ENCODE results near the gene OMP. TPM values are rescaled to one million over a fixed set of nuclear protein-coding genes. Genes with fewer than 3 reads are reported as not detected.

OMP gene
- total and polyA plus RNA-seq, 2 donors (not counting 1 experiment from before 2014, with no cell fraction given), result not detected

- TF ChIP-seq CTCF (IDR thresholded peaks at IDR 0.05) (no peak), EZH2 (IDR thresholded peaks at IDR 0.05; ENCODE audit: borderline replicate concordance, insufficient read depth, low read depth, low read length, poor library complexity, severe bottlenecking) (no peak)
These were observed 12.6 kb upstream of the OMP start for GRCh38 chr11:77090046-77090372.

GRCh38 chr11:77090373-77091111 is 12.1 kb upstream of the OMP start:
- no peaks in the 10 kb centered on the region for H3K9me3 ChIP-seq (ENCODE audit: control extremely low read depth in 1 of 3, control insufficient read depth in 2 of 3, insufficient read depth in 1 of 3, low read length in 2 of 3)
- WGBS (ENCODE audit: insufficient coverage), result 54% methylated on average over 12 of the region's 13 CpGs
- no peaks in the 10 kb centered on the region for H4K20me1 ChIP-seq (ENCODE audit: control insufficient read depth, insufficient read depth, low read length, poor library complexity, severe bottlenecking)
- H3K9ac ChIP-seq (ENCODE audit: low read length), result no peak overlapping the region
- intact Hi-C loops (cut with micrococcal nuclease), result loop anchor here (1.0 kb wide), 3 partner anchors 24 to 170 kb away; partner anchors contain the start of gene CAPN5
- Mint-ChIP-seq H3K27ac (no peak overlapping the region), H3K4me3 (no peak overlapping the region), H3K27me3 (no peaks in the 10 kb centered on the region), H3K9me3 (ENCODE audit: insufficient read depth) (no peaks in the 10 kb centered on the region), H3K4me1 (no peaks in the 10 kb centered on the region)
- no peaks in the 10 kb centered on the region for H3K79me2 ChIP-seq (ENCODE audit: control insufficient read depth, insufficient read depth, low read length)
- ChIA-PET POLR2A (no interaction called here), CTCF (interaction anchor here (0.7 to 5.1 kb wide), 17 partner anchors 9 to 529 kb away, joined by 3 to 73 read pairs (median 5); partner anchors contain the start of gene OMP)
- no peak for DNase-seq
- no peak for TF ChIP-seq EZH2 (IDR thresholded peaks at IDR 0.05; ENCODE audit: borderline replicate concordance, insufficient read depth, low read depth, low read length, poor library complexity, severe bottlenecking)
- TF ChIP-seq CTCF (IDR thresholded peaks at IDR 0.05), result no peak
- no peaks in the 10 kb centered on the region for H3K4me1 ChIP-seq (ENCODE audit: control insufficient read depth in 2 of 2, insufficient read depth in 2 of 2, low read length in 2 of 2)
- no peak overlapping the region for H3K4me2 ChIP-seq (replicated peaks; ENCODE audit: low read depth, low read length, poor library complexity, severe bottlenecking)
- H3K4me3 ChIP-seq (ENCODE audit: control extremely low read depth in 1 of 5, extremely low read depth in 1 of 5, insufficient read depth in 1 of 5, low read depth in 2 of 5, low read length in 4 of 5), result no peak overlapping the region
- no peaks in the 10 kb centered on the region for H3K27me3 ChIP-seq (replicated peaks in 1 of 4; ENCODE audit: control extremely low read depth in 1 of 4, control insufficient read depth in 3 of 4, insufficient read depth in 4 of 4, low read length in 3 of 4)
- H2AFZ ChIP-seq (ENCODE audit: insufficient read depth, low read depth, low read length, poor library complexity, severe bottlenecking), result no peak overlapping the region
- H3K27ac ChIP-seq (ENCODE audit: low read length in 2 of 2), result no peak overlapping the region
- ATAC-seq (ENCODE audit: low read depth), result no peak
- no peaks in the 10 kb centered on the region for H3K36me3 ChIP-seq (replicated peaks in 1 of 2; ENCODE audit: control extremely low read depth in 1 of 2, control insufficient read depth in 1 of 2, extremely low read depth in 1 of 2, insufficient read depth in 2 of 2, low read length in 1 of 2)

More at GRCh38 chr11:77090046-77090372, 12.6 kb upstream of the OMP start:
- Histone ChIP-seq H4K20me1 (ENCODE audit: control insufficient read depth, insufficient read depth, low read length, poor library complexity, severe bottlenecking) (no peaks in the 10 kb centered on the region), H3K36me3 (replicated peaks in 1 of 2; ENCODE audit: control extremely low read depth in 1 of 2, control insufficient read depth in 1 of 2, extremely low read depth in 1 of 2, insufficient read depth in 2 of 2, low read length in 1 of 2) (no peaks in the 10 kb centered on the region), H3K27me3 (replicated peaks in 1 of 4; ENCODE audit: control extremely low read depth in 1 of 4, control insufficient read depth in 3 of 4, insufficient read depth in 4 of 4, low read length in 3 of 4) (no peaks in the 10 kb centered on the region), H3K4me1 (ENCODE audit: control insufficient read depth in 2 of 2, insufficient read depth in 2 of 2, low read length in 2 of 2) (no peaks in the 10 kb centered on the region), H3K4me2 (replicated peaks; ENCODE audit: low read depth, low read length, poor library complexity, severe bottlenecking) (no peak overlapping the region), H3K27ac (ENCODE audit: low read length in 2 of 2) (no peak overlapping the region), H2AFZ (ENCODE audit: insufficient read depth, low read depth, low read length, poor library complexity, severe bottlenecking) (no peak overlapping the region), H3K9me3 (ENCODE audit: control extremely low read depth in 1 of 3, control insufficient read depth in 2 of 3, insufficient read depth in 1 of 3, low read length in 2 of 3) (no peaks in the 10 kb centered on the region), H3K4me3 (ENCODE audit: control extremely low read depth in 1 of 5, extremely low read depth in 1 of 5, insufficient read depth in 1 of 5, low read depth in 2 of 5, low read length in 4 of 5) (no peak overlapping the region), H3K79me2 (ENCODE audit: control insufficient read depth, insufficient read depth, low read length) (no peaks in the 10 kb centered on the region), H3K9ac (ENCODE audit: low read length) (no peak overlapping the region)
- intact Hi-C loops (cut with micrococcal nuclease), result no loop called here
- DNase-seq (no peak), ATAC-seq (ENCODE audit: low read depth) (no peak)
- Mint-ChIP-seq H3K27me3 (no peaks in the 10 kb centered on the region), H3K4me3 (no peak overlapping the region), H3K4me1 (no peaks in the 10 kb centered on the region), H3K27ac (no peak overlapping the region), H3K9me3 (ENCODE audit: insufficient read depth) (no peaks in the 10 kb centered on the region)
- ChIA-PET POLR2A (no interaction called here), CTCF (interaction anchor here (1.2 to 5.1 kb wide), 8 partner anchors 8 to 368 kb away, joined by 3 to 73 read pairs (median 15); no protein-coding TSS in a partner anchor)
- 93% methylated on average over 4 of the region's 4 CpGs for WGBS (ENCODE audit: insufficient coverage)
